Gastrocnemius medialis (tissue), 4 donors: ENCODE results near the gene EPHA4. TPM values are rescaled to one million over a fixed set of nuclear protein-coding genes. Genes with fewer than 3 reads are reported as not detected.

ENCODE experiments used
- ATAC-seq, 2 donors: fragments of 150-250 bp; one replicate each; pipeline ENCODE4 v1.9.1; 2016
- DNase-seq, 2 donors: peaks; one replicate each; pipeline ENCODE4 v3.0.0-alpha.2; 2019
- H3K27ac ChIP-seq, 4 donors: fragments of 200-600 bp; sonication (generic); 1 replicate in 1 of 4; 2 replicates in 3 of 4; pipeline ENCODE4 v1.5.1; 2016 to 2018; ENCODE audit warnings: mild to moderate bottlenecking in 2 of 4, moderate library complexity in 1 of 4
- H3K27me3 ChIP-seq, 3 donors: fragments of 200-600 bp; sonication (generic) in 2 of 3; 1 replicate in 1 of 3; 2 replicates in 2 of 3; pipeline versions ENCODE4 v1.5.1 to v1.6.0; 2016 to 2019; ENCODE audit warnings: mild to moderate bottlenecking in 1 of 3, moderate library complexity in 1 of 3
- H3K36me3 ChIP-seq, 2 donors: fragments of 200-600 bp; sonication (generic) in 1 of 2; one replicate each; pipeline ENCODE4 v1.5.1; 2017 to 2018
- H3K4me1 ChIP-seq, 2 donors: fragments of 200-600 bp; sonication (generic) in 1 of 2; one replicate each; pipeline ENCODE4 v1.5.1; 2016 to 2017; ENCODE audit warnings: mild to moderate bottlenecking in 2 of 2
- H3K4me3 ChIP-seq, 4 donors: fragments of 200-600 bp; sonication (generic) in 3 of 4; 1 replicate in 1 of 4; 2 replicates in 3 of 4; pipeline ENCODE4 v1.5.1; 2016 to 2019; ENCODE audit warnings: mild to moderate bottlenecking in 2 of 4
- H3K9me3 ChIP-seq, 3 donors: fragments of 200-600 bp; sonication (generic) in 2 of 3; 1 replicate in 1 of 3; 2 replicates in 2 of 3; pipeline ENCODE4 v1.5.1; 2016 to 2019
- CTCF ChIP-seq, 5 experiments: fragments of 450-650 bp in 3 of 5; fragments of 200-600 bp in 2 of 5; sonication (generic) in 2 of 5; IDR thresholded peaks in 4 of 5; conservative IDR thresholded peaks in 1 of 5; 1 replicate in 4 of 5; 2 replicates in 1 of 5; pipeline ENCODE4 v1.5.1; 2016 to 2019; ENCODE audit warnings: antibody characterized with exemption in 5 of 5, mild to moderate bottlenecking in 3 of 5, moderate library complexity in 3 of 5
- POLR2A ChIP-seq, 2 donors: fragments of 450-650 bp; IDR thresholded peaks; one replicate each; pipeline ENCODE4 v1.6.1; 2017; ENCODE audit warnings: antibody characterized with exemption in 2 of 2, mild to moderate bottlenecking in 2 of 2, moderate library complexity in 2 of 2
- in situ Hi-C, 4 donors: fragments of 200-750 bp; cut with MboI; loops; one replicate each; pipeline versions ENCODE4 v1.15.0 to v1.8.0; 2017; ENCODE audit warnings: low sequenced_read_pairs in 4 of 4
- intact Hi-C: fragments of 100-400 bp; cut with DNase I; formaldehyde crosslinking; loops from one replicate; pipeline ENCODE4 v1.15.1; 2023; ENCODE audit warnings: low total_unique reads
- total RNA-seq, 4 donors: library from RNA; depleted of rRNA; stranded (reverse); fragments of >200 nt; gene quantifications; one replicate each; pipeline versions ENCODE4 v1.1.0 to v1.2.3, GENCODE V29; 2016

The EPHA4 gene
- total RNA-seq, 4 donors from 2014 or later, result 6.3 to 18.8 (median 13.0) TPM

- intact Hi-C loops, result loop anchor here (5.0 kb wide), 1 partner anchor 56 kb away; no protein-coding TSS in a partner anchor
- Histone ChIP-seq H3K9me3 (no peaks in the 10 kb centered on the region), H3K4me3 (no peak overlapping the region), H3K27ac (no peak overlapping the region), H3K4me1 (peaks cover 27 to 28% of the 10 kb centered on the region in 2 donors), H3K36me3 (no peaks in the 10 kb centered on the region), H3K27me3 (no peaks in the 10 kb centered on the region)
- no peak for ATAC-seq
- DNase-seq, result no peak
- in situ Hi-C loops, result loop anchor here in 1 of 4 donors (25.0 kb wide), 1 partner anchor 1821 kb away; no protein-coding TSS in a partner anchor
- TF ChIP-seq POLR2A (IDR thresholded peaks at IDR 0.05) (no peak), CTCF (IDR thresholded peaks at IDR 0.05 in 4 of 5, conservative IDR thresholded peaks at IDR 0.05 in 1 of 5) (no peak)
These were observed 14.0 kb downstream of the EPHA4 start for GRCh38 chr2:221558107-221558506.

DNA sequence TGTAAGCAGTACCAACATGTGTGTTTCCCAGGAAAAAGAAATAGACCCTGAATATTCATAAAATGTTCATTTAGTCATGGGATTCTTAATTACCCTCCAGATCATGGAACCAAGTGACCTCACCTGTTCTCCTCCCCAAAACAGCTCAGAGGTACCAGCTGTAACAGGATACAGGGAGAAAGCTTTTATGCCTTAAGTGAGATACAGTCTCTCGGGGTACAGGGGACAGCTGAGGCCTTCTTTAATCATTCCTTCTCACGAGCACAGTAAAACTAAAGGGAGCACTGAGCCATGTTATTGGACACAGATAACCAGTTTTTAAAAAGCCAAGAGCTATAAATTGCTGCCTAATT is 16.6 kb downstream of the EPHA4 start:
- intact Hi-C loops (loop anchor here (5.0 kb wide), 1 partner anchor 53 kb away; no protein-coding TSS in a partner anchor), in situ Hi-C loops (loop anchor here in 1 of 4 donors (25.0 kb wide), 1 partner anchor 1818 kb away; no protein-coding TSS in a partner anchor)
- DNase-seq (no peak), ATAC-seq (no peak)
- Histone ChIP-seq H3K4me1 (peaks cover 29 to 31% of the 10 kb centered on the region in 2 donors), H3K9me3 (no peaks in the 10 kb centered on the region), H3K36me3 (no peaks in the 10 kb centered on the region), H3K4me3 (no peak overlapping the region), H3K27ac (peak overlapping the region; percentile 8 to 60 (median 19)), H3K27me3 (no peaks in the 10 kb centered on the region)
- TF ChIP-seq POLR2A (IDR thresholded peaks at IDR 0.05) (no peak), CTCF (IDR thresholded peaks at IDR 0.05 in 4 of 5, conservative IDR thresholded peaks at IDR 0.05 in 1 of 5) (no peak)

DNA sequence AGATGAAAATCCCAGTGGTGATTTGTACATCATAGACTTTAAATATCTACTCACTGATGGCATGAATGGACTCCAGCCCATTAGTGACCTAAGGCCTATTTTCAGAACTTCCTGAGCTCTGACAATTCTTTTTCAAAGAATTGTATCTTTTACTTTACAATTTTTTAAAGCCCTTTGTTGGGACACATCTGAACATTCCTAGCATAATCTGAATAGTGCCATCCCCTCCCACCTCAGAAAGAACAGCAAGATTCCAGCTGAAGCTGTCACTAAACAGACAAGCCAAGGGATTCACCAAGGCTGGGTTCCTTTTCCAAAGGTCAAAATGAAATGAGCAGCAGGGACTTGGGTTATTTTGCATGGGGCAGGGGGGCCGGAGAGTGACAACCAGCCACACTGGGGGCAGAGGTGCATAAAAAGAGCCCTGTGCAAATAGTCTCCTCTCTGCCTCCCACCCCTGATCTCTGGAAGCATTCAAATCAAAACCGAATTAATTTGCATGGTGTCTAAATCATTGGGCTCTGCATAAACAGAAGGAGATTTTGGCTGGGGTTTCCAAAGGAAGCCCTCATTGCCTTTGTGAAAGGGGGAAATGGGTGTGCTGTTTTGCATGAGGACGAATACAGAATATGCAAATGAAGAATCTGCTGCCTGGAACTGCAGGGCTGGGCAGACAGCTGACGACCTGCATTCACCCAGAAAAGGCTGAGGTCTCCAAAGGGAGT is 17.2 kb downstream of the EPHA4 start:
- in situ Hi-C loops, result loop anchor here in 1 of 4 donors (25.0 kb wide), 1 partner anchor 1818 kb away; no protein-coding TSS in a partner anchor
- no peaks in the 10 kb centered on the region for H3K27me3 ChIP-seq
- ATAC-seq (peak; percentile 62 to 86), DNase-seq (no peak)
- peak overlapping the region; percentile 8 to 60 (median 24) for H3K27ac ChIP-seq
- TF ChIP-seq POLR2A (IDR thresholded peaks at IDR 0.05) (no peak), CTCF (IDR thresholded peaks at IDR 0.05 in 4 of 5, conservative IDR thresholded peaks at IDR 0.05 in 1 of 5) (no peak)
- peak overlapping the region in 2 of 4 donors; percentile 3 to 10 for H3K4me3 ChIP-seq
- H3K9me3 ChIP-seq, result no peaks in the 10 kb centered on the region
- intact Hi-C loops, result loop anchor here (5.0 kb wide), 1 partner anchor 53 kb away; no protein-coding TSS in a partner anchor
- H3K36me3 ChIP-seq, result no peaks in the 10 kb centered on the region
- H3K4me1 ChIP-seq, result peaks cover 29 to 31% of the 10 kb centered on the region in 2 donors

DNA sequence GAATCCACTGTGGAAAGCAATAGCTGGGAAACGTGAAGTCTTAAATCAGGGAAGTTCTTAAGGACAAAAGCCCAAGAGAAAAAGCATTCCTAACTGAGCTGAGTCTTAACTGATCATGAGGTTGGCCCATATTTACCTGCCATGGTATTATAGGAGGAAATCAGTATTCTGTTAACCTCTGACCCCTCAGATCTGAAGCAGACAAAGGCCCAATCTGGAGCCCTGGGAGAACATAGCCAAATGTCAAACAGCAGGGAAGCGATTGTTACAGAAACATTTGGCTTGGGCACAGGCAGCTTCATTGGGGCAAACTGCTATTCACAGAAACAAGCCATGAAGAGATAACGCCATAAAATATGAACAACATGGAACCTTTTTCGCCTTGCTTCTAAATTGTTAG is 18.8 kb downstream of the EPHA4 start:
- in situ Hi-C loops (loop anchor here in 1 of 4 donors (25.0 kb wide), 1 partner anchor 1816 kb away; no protein-coding TSS in a partner anchor), intact Hi-C loops (no loop called here)
- ATAC-seq (no peak), DNase-seq (no peak)
- Histone ChIP-seq H3K36me3 (no peaks in the 10 kb centered on the region), H3K27ac (no peak overlapping the region), H3K4me1 (peaks cover 29 to 31% of the 10 kb centered on the region in 2 donors), H3K9me3 (no peaks in the 10 kb centered on the region), H3K27me3 (no peaks in the 10 kb centered on the region), H3K4me3 (no peak overlapping the region)
- TF ChIP-seq CTCF (IDR thresholded peaks at IDR 0.05 in 4 of 5, conservative IDR thresholded peaks at IDR 0.05 in 1 of 5) (no peak), POLR2A (IDR thresholded peaks at IDR 0.05) (no peak)
